Testis (tissue), 3 donors: ENCODE measurements around the gene BCORL1. TPM values are rescaled to one million over a fixed set of nuclear protein-coding genes. Genes with fewer than 3 reads are reported as not detected.

Source experiments
- DNase-seq: peaks from one replicate; pipeline ENCODE4 v3.0.0-alpha.2; 2019
- H3K27ac ChIP-seq, 2 donors: fragments of 200-600 bp; sonication (generic); one replicate each; pipeline ENCODE4 v1.5.1; 2019
- H3K27me3 ChIP-seq: fragments of 200-600 bp; sonication (generic); one replicate; pipeline ENCODE4 v1.5.1; 2019
- H3K36me3 ChIP-seq: fragments of 200-600 bp; sonication (generic); one replicate; pipeline ENCODE4 v1.5.1; 2017; ENCODE audit warnings: low read depth; ENCODE audit errors: missing control alignments
- H3K4me1 ChIP-seq: fragments of 200-600 bp; sonication (generic); one replicate; pipeline ENCODE4 v1.5.1; 2019
- H3K4me3 ChIP-seq, 2 donors: fragments of 200-600 bp; sonication (generic); one replicate each; pipeline ENCODE4 v1.5.1; 2017 to 2019
- H3K9me3 ChIP-seq: fragments of 200-600 bp; sonication (generic); one replicate; pipeline ENCODE4 v1.5.1; 2017
- CTCF ChIP-seq, 3 experiments: fragments of 450-650 bp in 2 of 3; fragments of 200-600 bp in 1 of 3; sonication (generic) in 1 of 3; IDR thresholded peaks; one replicate each; pipeline ENCODE4 v1.5.1; 2016 to 2019; ENCODE audit warnings: antibody characterized with exemption in 3 of 3, mild to moderate bottlenecking in 2 of 3, moderate library complexity in 1 of 3
- POLR2A ChIP-seq: fragments of 450-650 bp; IDR thresholded peaks from one replicate; pipeline ENCODE4 v1.6.1; 2017; ENCODE audit warnings: antibody characterized with exemption, mild to moderate bottlenecking, moderate library complexity
- WGBS, 2 donors: methylation state at CpG; one replicate each; pipeline ENCODE4 v1.1.5; 2018; 5-methylcytosine and 5-hydroxymethylcytosine counted together
- intact Hi-C: fragments of 100-400 bp; cut with DNase I; formaldehyde crosslinking; loops from one replicate; pipeline ENCODE4 v1.15.1; 2023; ENCODE audit warnings: low total_unique reads
- polyA plus RNA-seq: library from polyadenylated mRNA; stranded (reverse); fragments of 350-450 nt; fragmentation: Illumina TruSeq; extraction: RNeasy Lipid Tissue Mini Kit (QIAGEN cat#74804); gene quantifications from one replicate; pipeline ENCODE4 v1.2.3, GENCODE V29; 2014; ENCODE audit warnings: low read depth, low replicate concordance; ENCODE audit not compliant: insufficient read depth
- total RNA-seq, 2 donors: library from RNA; depleted of rRNA; stranded (reverse); fragments of >200 nt; gene quantifications; one replicate each; pipeline ENCODE4 v1.2.3, GENCODE V29; 2016

The BCORL1 gene
- total and polyA plus RNA-seq, 3 donors from 2014 or later = 27.7 to 33.1 (median 32.3) TPM

- intact Hi-C loops = no loop called here
- 42 to 47% methylated on average over 3 of the region's 3 CpGs for WGBS, 2 donors
- no peak overlapping the region for H3K27ac ChIP-seq
Measured at GRCh38 chrX:129987871-129988270, 5.4 kb downstream of the BCORL1 start.

GRCh38 chrX:129992181-129992580 is 9.7 kb downstream of the BCORL1 start:
- whole genome bisulfite sequencing, 2 donors = 80 to 82% methylated on average over 4 to 5 of the region's 5 CpGs
- Histone ChIP-seq H3K4me3 (no peak overlapping the region), H3K9me3 (no peaks in the 10 kb centered on the region), H3K36me3 (no peaks in the 10 kb centered on the region), H3K27ac (no peak overlapping the region), H3K4me1 (no peaks in the 10 kb centered on the region), H3K27me3 (no peaks in the 10 kb centered on the region)
- TF ChIP-seq POLR2A (no peak), CTCF (IDR thresholded peaks at IDR 0.05) (no peak)
- intact Hi-C loops = no loop called here
- no peak for DNase-seq

More at GRCh38 chrX:129987871-129988270, 5.4 kb downstream of the BCORL1 start:
- no peaks in the 10 kb centered on the region for H3K27me3 ChIP-seq
- no peaks in the 10 kb centered on the region for H3K36me3 ChIP-seq
- no peak for DNase-seq
- no peaks in the 10 kb centered on the region for H3K9me3 ChIP-seq
- no peak overlapping the region for H3K4me3 ChIP-seq
- H3K4me1 ChIP-seq = no peaks in the 10 kb centered on the region
- no peak for TF ChIP-seq CTCF (IDR thresholded peaks at IDR 0.05)
- no peak for TF ChIP-seq POLR2A

- DNase-seq = no peak
- Histone ChIP-seq H3K4me1 (no peaks in the 10 kb centered on the region), H3K4me3 (no peak overlapping the region), H3K9me3 (no peaks in the 10 kb centered on the region), H3K27me3 (no peaks in the 10 kb centered on the region), H3K27ac (no peak overlapping the region), H3K36me3 (no peaks in the 10 kb centered on the region)
- TF ChIP-seq CTCF (IDR thresholded peaks at IDR 0.05) = no peak
- no peak for TF ChIP-seq POLR2A
- intact Hi-C loops = no loop called here
- WGBS, 2 donors = 53 to 76% methylated on average over 4 of the region's 4 CpGs
Measured at GRCh38 chrX:129996120-129996519, 13.7 kb downstream of the BCORL1 start.

GRCh38 chrX:129997086-129997485 is 14.7 kb downstream of the BCORL1 start:
- Histone ChIP-seq H3K9me3 (no peaks in the 10 kb centered on the region), H3K4me1 (no peaks in the 10 kb centered on the region), H3K36me3 (no peaks in the 10 kb centered on the region), H3K4me3 (no peak overlapping the region), H3K27ac (no peak overlapping the region), H3K27me3 (no peaks in the 10 kb centered on the region)
- 82 to 84% methylated on average over 5 of the region's 5 CpGs for WGBS, 2 donors
- no peak for DNase-seq
- intact Hi-C loops = no loop called here
- TF ChIP-seq POLR2A (no peak), CTCF (IDR thresholded peaks at IDR 0.05) (no peak)

- TF ChIP-seq CTCF (IDR thresholded peaks at IDR 0.05) = no peak
- no peak for TF ChIP-seq POLR2A
- intact Hi-C loops = no loop called here
- H3K4me3 ChIP-seq = no peak overlapping the region
- no peaks in the 10 kb centered on the region for H3K36me3 ChIP-seq
- WGBS, 2 donors = 85 to 95% methylated on average over 3 of the region's 3 CpGs
- no peaks in the 10 kb centered on the region for H3K4me1 ChIP-seq
- H3K27ac ChIP-seq = no peak overlapping the region
- DNase-seq = no peak
- no peaks in the 10 kb centered on the region for H3K9me3 ChIP-seq
- H3K27me3 ChIP-seq = no peaks in the 10 kb centered on the region
Measured at GRCh38 chrX:129998021-129998420, 15.6 kb downstream of the BCORL1 start.
